Tibial nerve (tissue), 3 donors: ENCODE results near the gene PLA1A.

Experiments used
- CTCF ChIP-seq, 5 experiments: fragments of 200-600 bp in 3 of 5; fragments of 450-650 bp in 2 of 5; sonication (generic) in 3 of 5; IDR thresholded peaks; one replicate each; pipeline ENCODE4 v1.5.1; 2016 to 2019; ENCODE audit warnings: antibody characterized with exemption in 5 of 5, mild to moderate bottlenecking in 3 of 5, moderate library complexity in 2 of 5
- POLR2A ChIP-seq, 2 donors: fragments of 450-650 bp; IDR thresholded peaks; one replicate each; pipeline ENCODE4 v1.6.1; 2017; ENCODE audit warnings: antibody characterized with exemption in 2 of 2, mild to moderate bottlenecking in 2 of 2, moderate library complexity in 2 of 2

GRCh38 chr3:119571688-119572087 is 26.0 kb upstream of the PLA1A start:
- TF ChIP-seq CTCF (IDR thresholded peaks at IDR 0.05) (no peak), POLR2A (IDR thresholded peaks at IDR 0.05) (no peak)
